Activated T-helper 17 cell treated with anti-CD3 and anti-CD28 coated beads, Interleukin-2, amount 50 U/mL, for 72 hours (primary cell): ENCODE results near the gene SPOCK2. TPM values are rescaled to one million over a fixed set of nuclear protein-coding genes. Genes with fewer than 3 reads are reported as not detected.

Source experiments
- ATAC-seq: fragments of 150-1000 bp; cut with Tn5 transposase; replicated peaks from 2 replicates; pipeline ENCODE4 v1.10.0; 2021; ENCODE audit warnings: mild to moderate bottlenecking, moderate library complexity
- H3K27ac Mint-ChIP-seq: one replicate; pipeline ENCODE4 v1.8.0; 2022; ENCODE audit warnings: mixed read lengths
- H3K27me3 Mint-ChIP-seq: one replicate; pipeline ENCODE4 v1.8.0; 2022; ENCODE audit warnings: mixed read lengths
- H3K36me3 Mint-ChIP-seq: one replicate; pipeline ENCODE4 v1.8.0; 2022; ENCODE audit warnings: low read depth, mild to moderate bottlenecking, mixed read lengths
- H3K4me1 Mint-ChIP-seq: one replicate; pipeline ENCODE4 v1.8.0; 2022; ENCODE audit warnings: mixed read lengths
- H3K4me3 Mint-ChIP-seq: one replicate; pipeline ENCODE4 v1.8.0; 2022; ENCODE audit warnings: mild to moderate bottlenecking, mixed read lengths
- H3K9me3 Mint-ChIP-seq: one replicate; pipeline ENCODE4 v1.8.0; 2022; ENCODE audit warnings: mixed read lengths
- total RNA-seq, 2 donors: library from RNA; stranded (reverse); gene quantifications; one replicate each; pipeline ENCODE4 v1.2.3, GENCODE V29; 2022

SPOCK2 gene
- total RNA-seq, 2 donors from 2014 or later, result 161 to 191 TPM

GRCh38 chr10:72075376-72076115, 12.8 kb downstream of the SPOCK2 start:
- peaks cover 84% of the 10 kb centered on the region for H3K36me3 Mint-ChIP-seq

GRCh38 chr10:72074574-72075375, 13.6 kb downstream of the SPOCK2 start:
- peak overlapping the region; percentile 69 for H3K27ac Mint-ChIP-seq
- peaks cover 86% of the 10 kb centered on the region for H3K36me3 Mint-ChIP-seq
- peak overlapping the region; percentile 66 for H3K4me3 Mint-ChIP-seq
- no peaks in the 10 kb centered on the region for H3K27me3 Mint-ChIP-seq
- ATAC-seq, result no peak
- no peaks in the 10 kb centered on the region for H3K9me3 Mint-ChIP-seq
- peaks cover 45% of the 10 kb centered on the region for H3K4me1 Mint-ChIP-seq

More at GRCh38 chr10:72075376-72076115, 12.8 kb downstream of the SPOCK2 start:
- H3K4me1 Mint-ChIP-seq, result peaks cover 51% of the 10 kb centered on the region
- no peaks in the 10 kb centered on the region for H3K27me3 Mint-ChIP-seq
- no peaks in the 10 kb centered on the region for H3K9me3 Mint-ChIP-seq
- ATAC-seq, result peak; percentile 15
- H3K4me3 Mint-ChIP-seq, result peak overlapping the region; percentile 66
- H3K27ac Mint-ChIP-seq, result peak overlapping the region; percentile 69

GRCh38 chr10:72073708-72074573, 14.4 kb downstream of the SPOCK2 start:
- Mint-ChIP-seq H3K4me1 (peaks cover 43% of the 10 kb centered on the region), H3K27me3 (no peaks in the 10 kb centered on the region), H3K27ac (no peak overlapping the region), H3K36me3 (peaks cover 88% of the 10 kb centered on the region), H3K4me3 (no peak overlapping the region), H3K9me3 (no peaks in the 10 kb centered on the region)
- ATAC-seq, result no peak

GRCh38 chr10:72072639-72073038, 15.7 kb downstream of the SPOCK2 start:
- no peaks in the 10 kb centered on the region for H3K27me3 Mint-ChIP-seq
- peaks cover 33% of the 10 kb centered on the region for H3K4me1 Mint-ChIP-seq
- peaks cover 91% of the 10 kb centered on the region for H3K36me3 Mint-ChIP-seq
- H3K9me3 Mint-ChIP-seq, result no peaks in the 10 kb centered on the region
- peak overlapping the region; percentile 61 for H3K27ac Mint-ChIP-seq
- no peak for ATAC-seq
- no peak overlapping the region for H3K4me3 Mint-ChIP-seq

- no peak for ATAC-seq
- no peak overlapping the region for H3K4me3 Mint-ChIP-seq
- no peaks in the 10 kb centered on the region for H3K27me3 Mint-ChIP-seq
- H3K4me1 Mint-ChIP-seq, result peaks cover 30% of the 10 kb centered on the region
- no peaks in the 10 kb centered on the region for H3K9me3 Mint-ChIP-seq
- H3K36me3 Mint-ChIP-seq, result peaks cover 92% of the 10 kb centered on the region
- H3K27ac Mint-ChIP-seq, result no peak overlapping the region
Measured at GRCh38 chr10:72072046-72072445, 16.3 kb downstream of the SPOCK2 start.

- H3K27ac Mint-ChIP-seq, result peak overlapping the region; percentile 53
- peaks cover 96% of the 10 kb centered on the region for H3K36me3 Mint-ChIP-seq
- peaks cover 17% of the 10 kb centered on the region for H3K4me1 Mint-ChIP-seq
- H3K9me3 Mint-ChIP-seq, result no peaks in the 10 kb centered on the region
- H3K4me3 Mint-ChIP-seq, result no peak overlapping the region
- no peak for ATAC-seq
- no peaks in the 10 kb centered on the region for H3K27me3 Mint-ChIP-seq
Measured at GRCh38 chr10:72069751-72070526, 18.4 kb downstream of the SPOCK2 start.

GRCh38 chr10:72068901-72069446, 19.4 kb downstream of the SPOCK2 start:
- Mint-ChIP-seq H3K27ac (peak overlapping the region; percentile 53), H3K27me3 (no peaks in the 10 kb centered on the region), H3K36me3 (peaks cover 98% of the 10 kb centered on the region), H3K9me3 (no peaks in the 10 kb centered on the region), H3K4me1 (peaks cover 9% of the 10 kb centered on the region), H3K4me3 (no peak overlapping the region)
- peak; percentile 69 for ATAC-seq

- Mint-ChIP-seq H3K36me3 (peaks cover 98% of the 10 kb centered on the region), H3K27ac (peak overlapping the region; percentile 53), H3K4me1 (peaks cover 9% of the 10 kb centered on the region), H3K27me3 (no peaks in the 10 kb centered on the region), H3K9me3 (no peaks in the 10 kb centered on the region), H3K4me3 (no peak overlapping the region)
- ATAC-seq, result no peak
Measured at GRCh38 chr10:72068126-72068765, 20.1 kb downstream of the SPOCK2 start.

GRCh38 chr10:72067463-72068125, 20.8 kb downstream of the SPOCK2 start:
- H3K36me3 Mint-ChIP-seq, result peaks cover 98% of the 10 kb centered on the region
- H3K4me3 Mint-ChIP-seq, result no peak overlapping the region
- no peak for ATAC-seq
- no peaks in the 10 kb centered on the region for H3K9me3 Mint-ChIP-seq
- H3K4me1 Mint-ChIP-seq, result peaks cover 9% of the 10 kb centered on the region
- no peaks in the 10 kb centered on the region for H3K27me3 Mint-ChIP-seq
- no peak overlapping the region for H3K27ac Mint-ChIP-seq

GRCh38 chr10:72066318-72067284, 21.8 kb downstream of the SPOCK2 start:
- H3K9me3 Mint-ChIP-seq, result no peaks in the 10 kb centered on the region
- peaks cover 7% of the 10 kb centered on the region for H3K4me1 Mint-ChIP-seq
- peak overlapping the region; percentile 50 for H3K27ac Mint-ChIP-seq
- no peaks in the 10 kb centered on the region for H3K27me3 Mint-ChIP-seq
- no peak for ATAC-seq
- H3K36me3 Mint-ChIP-seq, result peaks cover 98% of the 10 kb centered on the region
- H3K4me3 Mint-ChIP-seq, result no peak overlapping the region

GRCh38 chr10:72065439-72066025, 22.8 kb downstream of the SPOCK2 start:
- Mint-ChIP-seq H3K9me3 (no peaks in the 10 kb centered on the region), H3K4me1 (peaks cover 5% of the 10 kb centered on the region), H3K27ac (no peak overlapping the region), H3K27me3 (no peaks in the 10 kb centered on the region), H3K36me3 (peaks cover 94% of the 10 kb centered on the region), H3K4me3 (no peak overlapping the region)
- ATAC-seq, result no peak
